ENCODE results near the gene VSX1.

Gene VSX1

GRCh38 chr20:25047766-25048165, 34.2 kb downstream of the VSX1 start:
- Mint-ChIP-seq H3K4me3 (no peak overlapping the region), H3K4me1 (peaks cover 24% of the 10 kb centered on the region), H3K9me3 (no peaks in the 10 kb centered on the region), H3K36me3 (ENCODE audit: low read depth) (peaks cover 3% of the 10 kb centered on the region), H3K27me3 (ENCODE audit: low read depth) (peaks cover 12% of the 10 kb centered on the region), H3K27ac (no peak overlapping the region)
- no peak for TF ChIP-seq CTCF (IDR thresholded peaks at IDR 0.05; ENCODE audit: unreplicated experiment in 3 of 3)

- H3K36me3 Mint-ChIP-seq (ENCODE audit: low read depth): peaks cover 3% of the 10 kb centered on the region
- H3K9me3 Mint-ChIP-seq: no peaks in the 10 kb centered on the region
- no peak for TF ChIP-seq CTCF (IDR thresholded peaks at IDR 0.05; ENCODE audit: unreplicated experiment in 3 of 3)
- H3K4me3 Mint-ChIP-seq: no peak overlapping the region
- no peak overlapping the region for H3K27ac Mint-ChIP-seq
- peaks cover 19% of the 10 kb centered on the region for H3K4me1 Mint-ChIP-seq
- H3K27me3 Mint-ChIP-seq (ENCODE audit: low read depth): peaks cover 12% of the 10 kb centered on the region
Measured at GRCh38 chr20:25046736-25047666, 34.9 kb downstream of the VSX1 start.

GRCh38 chr20:25046181-25046641, 35.7 kb downstream of the VSX1 start:
- peaks cover 20% of the 10 kb centered on the region for H3K4me1 Mint-ChIP-seq
- H3K4me3 Mint-ChIP-seq: no peak overlapping the region

GRCh38 chr20:25045343-25045712, 36.6 kb downstream of the VSX1 start:
- H3K4me1 Mint-ChIP-seq: peaks cover 24% of the 10 kb centered on the region
- H3K27me3 Mint-ChIP-seq (ENCODE audit: low read depth): peaks cover 12% of the 10 kb centered on the region
- peaks cover 3% of the 10 kb centered on the region for H3K36me3 Mint-ChIP-seq (ENCODE audit: low read depth)
- H3K4me3 Mint-ChIP-seq: no peak overlapping the region
- no peak for TF ChIP-seq CTCF (IDR thresholded peaks at IDR 0.05; ENCODE audit: unreplicated experiment in 3 of 3)
- no peak overlapping the region for H3K27ac Mint-ChIP-seq
- H3K9me3 Mint-ChIP-seq: no peaks in the 10 kb centered on the region

More at GRCh38 chr20:25046181-25046641, 35.7 kb downstream of the VSX1 start:
- peaks cover 3% of the 10 kb centered on the region for H3K36me3 Mint-ChIP-seq (ENCODE audit: low read depth)
- peak overlapping the region in 1 of 3 experiments; percentile 17 for H3K27ac Mint-ChIP-seq
- no peaks in the 10 kb centered on the region for H3K9me3 Mint-ChIP-seq
- no peak for TF ChIP-seq CTCF (IDR thresholded peaks at IDR 0.05; ENCODE audit: unreplicated experiment in 3 of 3)
- H3K27me3 Mint-ChIP-seq (ENCODE audit: low read depth): peaks cover 12% of the 10 kb centered on the region

GRCh38 chr20:25044660-25045342, 37.1 kb downstream of the VSX1 start:
- Mint-ChIP-seq H3K4me3 (no peak overlapping the region), H3K27ac (no peak overlapping the region), H3K27me3 (ENCODE audit: low read depth) (peaks cover 12% of the 10 kb centered on the region), H3K9me3 (no peaks in the 10 kb centered on the region), H3K4me1 (peaks cover 25% of the 10 kb centered on the region), H3K36me3 (ENCODE audit: low read depth) (peaks cover 3% of the 10 kb centered on the region)
- no peak for TF ChIP-seq CTCF (IDR thresholded peaks at IDR 0.05; ENCODE audit: unreplicated experiment in 3 of 3)

Measured in nephron (organoid).